GM10248 (cell line): Measurements from ENCODE around the gene MTREX.
A peak's percentile ranks its signal among the peaks of the same experiment; 100 is the strongest.

Experiments
- CTCF ChIA-PET: fragments of 300-600 bp; sonication (Branson Sonifier 250); formaldehyde crosslinking; extraction: SDS; loops from one replicate; lab custom pipeline; 2021; ENCODE audit warnings: antibody characterized with exemption; lab: Yijun Ruan, JAX
- POLR2A ChIA-PET: fragments of 350-650 bp; sonication (Branson Sonifier 250); formaldehyde crosslinking; extraction: SDS; loops from one replicate; lab custom pipeline; 2020; ENCODE audit warnings: antibody characterized with exemption; lab: Yijun Ruan, JAX
- DNase-seq: peaks from one replicate; pipeline ENCODE4 v3.0.0; 2012; ENCODE audit errors: extremely low spot score
- TF ChIP-seq, protein P1 (sequence below): IDR thresholded peaks from 2 replicates; pipeline ENCODE4 v1.5.1; 2012; ENCODE audit warnings: mild to moderate bottlenecking, low read depth; ENCODE audit errors: extremely low read depth, missing control alignments, control extremely low read depth

The MTREX gene

DNA sequence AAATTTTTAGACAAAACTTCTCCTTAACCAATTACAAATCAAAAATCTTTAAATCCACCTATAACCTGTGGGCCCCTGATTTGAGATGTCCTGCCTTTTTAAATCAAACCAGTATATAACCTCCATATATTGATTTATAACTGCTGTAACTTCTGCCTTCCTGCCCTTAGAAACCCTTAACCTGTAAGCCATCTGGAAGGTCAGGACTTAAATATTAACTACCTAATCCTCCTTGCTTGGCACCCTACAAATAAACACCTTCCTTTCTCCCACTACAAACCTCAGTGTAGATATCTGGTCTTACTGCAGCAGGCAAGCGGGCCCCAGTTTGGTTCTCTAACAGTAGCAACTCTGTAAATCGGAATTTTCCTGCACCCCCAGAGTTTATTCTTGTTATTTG lies 83.9 kb downstream of the MTREX start:
- ChIA-PET POLR2A (no interaction called here), CTCF (interaction anchor here (1.4 kb wide), 1 partner anchor 251 kb away, joined by 3 read pairs; no protein-coding TSS in a partner anchor)
- DNase-seq = no peak
- TF ChIP-seq, protein P1, sequence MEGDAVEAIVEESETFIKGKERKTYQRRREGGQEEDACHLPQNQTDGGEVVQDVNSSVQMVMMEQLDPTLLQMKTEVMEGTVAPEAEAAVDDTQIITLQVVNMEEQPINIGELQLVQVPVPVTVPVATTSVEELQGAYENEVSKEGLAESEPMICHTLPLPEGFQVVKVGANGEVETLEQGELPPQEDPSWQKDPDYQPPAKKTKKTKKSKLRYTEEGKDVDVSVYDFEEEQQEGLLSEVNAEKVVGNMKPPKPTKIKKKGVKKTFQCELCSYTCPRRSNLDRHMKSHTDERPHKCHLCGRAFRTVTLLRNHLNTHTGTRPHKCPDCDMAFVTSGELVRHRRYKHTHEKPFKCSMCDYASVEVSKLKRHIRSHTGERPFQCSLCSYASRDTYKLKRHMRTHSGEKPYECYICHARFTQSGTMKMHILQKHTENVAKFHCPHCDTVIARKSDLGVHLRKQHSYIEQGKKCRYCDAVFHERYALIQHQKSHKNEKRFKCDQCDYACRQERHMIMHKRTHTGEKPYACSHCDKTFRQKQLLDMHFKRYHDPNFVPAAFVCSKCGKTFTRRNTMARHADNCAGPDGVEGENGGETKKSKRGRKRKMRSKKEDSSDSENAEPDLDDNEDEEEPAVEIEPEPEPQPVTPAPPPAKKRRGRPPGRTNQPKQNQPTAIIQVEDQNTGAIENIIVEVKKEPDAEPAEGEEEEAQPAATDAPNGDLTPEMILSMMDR = no peak

DNA sequence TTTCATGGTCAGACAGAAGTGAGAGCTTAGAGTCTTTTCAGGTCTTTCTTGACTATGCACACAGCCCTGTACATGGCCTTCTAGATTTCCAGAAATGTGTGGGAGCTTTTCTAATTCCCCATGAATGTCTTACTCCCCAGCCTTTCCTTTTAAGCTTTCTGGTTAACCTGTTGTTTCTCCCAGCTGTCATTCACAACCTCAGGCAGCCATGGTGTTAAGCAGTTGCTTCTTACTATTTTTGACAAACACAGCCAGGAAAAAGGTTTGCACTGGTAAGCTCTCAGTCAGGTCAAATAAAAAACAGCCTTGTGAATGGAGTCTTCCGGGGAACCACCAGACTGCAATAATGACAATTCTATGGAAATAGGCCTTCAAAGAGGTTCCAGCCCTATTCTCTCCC lies 84.9 kb downstream of the MTREX start:
- TF ChIP-seq, protein P1 = no peak
- CTCF ChIA-PET = interaction anchor here (0.7 to 1.8 kb wide), 5 partner anchors 9 to 250 kb away, joined by 3 to 6 read pairs (median 4); no protein-coding TSS in a partner anchor
- POLR2A ChIA-PET = no interaction called here
- no peak for DNase-seq

DNA sequence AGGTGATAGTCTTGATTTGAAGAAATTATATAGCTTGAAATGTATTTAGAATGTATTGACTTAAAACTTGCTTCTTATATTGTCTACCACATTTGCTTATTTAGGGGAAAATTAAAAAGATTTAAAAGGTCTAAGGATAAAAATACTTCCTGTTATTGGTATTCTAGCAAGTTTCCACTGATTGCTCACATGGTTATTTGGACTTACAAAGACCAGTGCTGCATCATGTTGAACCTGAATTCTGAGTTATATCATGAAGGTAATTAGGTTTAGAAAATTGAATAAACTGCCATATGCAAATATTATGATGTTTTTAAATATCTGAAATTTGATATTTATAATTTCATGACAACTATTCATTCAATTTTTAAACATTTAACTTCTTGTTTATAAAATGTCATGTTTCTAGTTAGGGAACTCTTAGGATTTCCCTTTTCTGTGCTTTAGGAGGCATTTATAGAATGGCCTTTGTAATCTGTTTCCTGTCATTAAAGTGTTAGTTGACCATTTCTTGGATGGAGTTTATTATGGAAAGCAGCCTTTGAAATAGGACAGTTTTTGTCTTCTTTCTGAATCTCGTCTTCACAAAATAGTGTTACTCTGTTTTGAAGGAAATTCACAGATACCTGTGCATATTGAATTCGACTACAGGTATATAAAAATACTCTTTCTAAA lies 85.8 kb downstream of the MTREX start:
- CTCF ChIA-PET = interaction anchor here (1.2 to 1.8 kb wide), 2 partner anchors 8 to 10 kb away, joined by 5 to 6 read pairs; no protein-coding TSS in a partner anchor
- no peak for DNase-seq
- POLR2A ChIA-PET = no interaction called here
- TF ChIP-seq, protein P1 = no peak

DNA sequence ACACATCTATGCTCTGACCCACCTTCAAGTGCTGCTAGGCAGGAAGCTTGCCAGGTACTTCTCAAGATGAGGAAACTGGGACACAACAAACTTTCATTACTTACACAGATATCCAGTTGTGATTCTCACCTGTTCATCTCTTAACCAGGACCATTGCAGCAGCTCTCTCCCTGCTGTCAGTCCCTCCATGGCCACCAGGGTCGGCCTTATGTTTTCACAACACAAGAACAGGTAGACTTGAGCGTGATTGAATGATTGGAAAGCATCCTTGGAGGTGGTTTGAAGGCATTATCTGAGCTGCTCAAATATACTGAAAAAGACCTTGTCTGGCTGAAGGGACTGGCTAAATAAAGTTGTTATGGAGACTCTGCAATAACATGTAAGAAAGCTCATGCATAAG lies 94.4 kb downstream of the MTREX start:
- ChIA-PET CTCF (interaction anchor here (1.2 to 1.6 kb wide), 5 partner anchors 9 to 290 kb away, joined by 3 to 6 read pairs (median 3); no protein-coding TSS in a partner anchor), POLR2A (no interaction called here)
- TF ChIP-seq, protein P1 = no peak
- DNase-seq = no peak

DNA sequence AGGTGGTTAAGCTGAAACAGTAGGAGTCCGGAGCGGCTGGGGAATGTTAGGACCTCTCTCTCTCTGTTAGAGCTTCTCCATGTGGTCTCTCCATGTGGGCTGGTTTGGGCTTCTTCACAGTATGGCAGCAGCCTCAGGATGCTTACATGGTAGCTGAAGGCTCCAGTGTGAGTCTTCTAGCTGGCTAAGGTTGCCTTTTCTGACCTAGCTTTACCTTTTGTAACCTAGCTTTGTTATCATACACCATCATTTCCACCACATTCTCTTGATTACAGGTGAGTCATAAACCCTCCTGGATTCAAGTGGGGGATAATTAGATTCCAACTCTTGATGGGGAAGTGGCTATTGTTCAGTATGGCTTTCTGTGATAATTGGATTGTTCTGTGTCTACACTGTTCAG lies 98.5 kb downstream of the MTREX start:
- no peak for DNase-seq
- ChIA-PET POLR2A (no interaction called here), CTCF (interaction anchor here (1.0 to 1.9 kb wide), 7 partner anchors 9 to 82 kb away, joined by 3 to 4 read pairs (median 3); no protein-coding TSS in a partner anchor)
- TF ChIP-seq, protein P1 = no peak

DNA sequence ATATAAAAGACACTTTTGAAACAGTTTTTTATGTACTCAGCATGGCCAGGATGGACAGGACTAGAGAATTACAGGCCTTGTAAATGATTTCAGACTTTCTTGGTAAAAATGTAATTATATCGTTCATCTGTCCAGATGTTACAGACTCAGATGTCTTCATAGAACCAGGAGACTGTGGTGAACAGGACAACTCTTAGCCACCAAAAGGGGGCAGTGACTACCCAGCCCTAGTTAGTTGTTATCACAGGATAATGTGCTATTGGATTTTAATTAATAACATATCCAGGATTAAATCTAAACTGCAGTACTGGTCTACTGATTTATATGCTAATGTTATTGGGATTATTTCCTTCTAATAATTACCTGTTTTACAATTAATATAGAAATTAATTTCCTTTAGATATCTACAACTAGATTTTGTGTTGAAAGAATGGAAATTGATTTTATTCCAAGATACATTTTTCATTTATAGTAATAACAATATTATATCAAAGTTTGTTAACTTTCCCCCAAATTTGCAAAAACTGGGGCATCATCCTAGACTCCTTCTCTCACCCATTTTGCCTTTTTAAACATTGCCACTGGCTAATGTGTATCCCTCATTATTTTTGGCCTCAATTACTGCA lies 99.4 kb downstream of the MTREX start:
- TF ChIP-seq, protein P1 = peak; percentile 31
- CTCF ChIA-PET = interaction anchor here (1.1 kb wide), 1 partner anchor 9 kb away, joined by 3 read pairs; no protein-coding TSS in a partner anchor
- no peak for DNase-seq
- POLR2A ChIA-PET = no interaction called here
